Mesendoderm (in vitro differentiated cells): ENCODE measurements around the gene SLC44A5.
"Not testable (repeated sequence)": the region's sequence is repeated elsewhere in the genome, so short reads cannot be mapped to it uniquely, and the experiment has no call there.

Experiments used
- DNase-seq: peaks from one replicate; pipeline ENCODE4 v3.0.0; 2013
- H2AK5ac ChIP-seq: 2 replicates; pipeline ENCODE4 v1.6.1; 2013; ENCODE audit warnings: low read length, inconsistent platforms
- H2BK120ac ChIP-seq: 2 replicates; pipeline ENCODE4 v1.6.1; 2013; ENCODE audit warnings: low read depth, mild to moderate bottlenecking, low read length, moderate library complexity, mixed read lengths
- H2BK15ac ChIP-seq: replicated peaks from 2 replicates; pipeline ENCODE4 v1.6.1; 2013; ENCODE audit warnings: low read depth, mild to moderate bottlenecking, moderate library complexity
- H2BK5ac ChIP-seq: 2 replicates; pipeline ENCODE4 v1.6.1; 2013; ENCODE audit warnings: low read length, inconsistent platforms
- H3K18ac ChIP-seq: 2 replicates; pipeline ENCODE4 v1.6.1; 2013; ENCODE audit warnings: mild to moderate bottlenecking, low read length, mixed read lengths
- H3K23ac ChIP-seq: one replicate; pipeline ENCODE4 v1.6.1; 2013; ENCODE audit warnings: low read length
- H3K27ac ChIP-seq: 2 replicates; pipeline ENCODE4 v1.5.1; 2013; ENCODE audit warnings: low read depth, mild to moderate bottlenecking, inconsistent platforms, low read length, moderate library complexity
- H3K27me3 ChIP-seq: 2 replicates; pipeline ENCODE4 v1.6.1; 2013; ENCODE audit warnings: low read length, control low read depth, mild to moderate bottlenecking, inconsistent platforms; ENCODE audit not compliant: insufficient read depth, poor library complexity
- H3K36me3 ChIP-seq: 2 replicates; pipeline ENCODE4 v1.6.1; 2013; ENCODE audit warnings: low read length, inconsistent platforms; ENCODE audit not compliant: control insufficient read depth, insufficient read depth
- H3K4ac ChIP-seq: one replicate; pipeline ENCODE4 v1.6.1; 2013; ENCODE audit warnings: low read depth, mild to moderate bottlenecking, low read length, moderate library complexity
- H3K4me1 ChIP-seq: 2 replicates; pipeline ENCODE4 v1.6.1; 2013; ENCODE audit warnings: low read depth, low read length, inconsistent platforms; ENCODE audit not compliant: control insufficient read depth
- H3K4me2 ChIP-seq: 2 replicates; pipeline ENCODE4 v1.6.1; 2013; ENCODE audit warnings: low read length
- H3K4me3 ChIP-seq: 2 replicates; pipeline ENCODE4 v1.5.1; 2013; ENCODE audit warnings: mild to moderate bottlenecking, low read length
- H3K56ac ChIP-seq: one replicate; pipeline ENCODE4 v1.6.1; 2013; ENCODE audit warnings: low read length
- H3K79me1 ChIP-seq: 2 replicates; pipeline ENCODE4 v1.6.1; 2013; ENCODE audit warnings: low read length, inconsistent platforms
- H3K79me2 ChIP-seq: 2 replicates; pipeline ENCODE4 v1.6.1; 2013; ENCODE audit warnings: mild to moderate bottlenecking, low read length; ENCODE audit not compliant: control insufficient read depth, insufficient read depth
- H3K9ac ChIP-seq: 2 replicates; pipeline ENCODE4 v1.6.1; 2013; ENCODE audit warnings: low read length, inconsistent platforms
- H4K5ac ChIP-seq: one replicate; pipeline ENCODE4 v1.6.1; 2013; ENCODE audit warnings: low read length
- H4K8ac ChIP-seq: one replicate; pipeline ENCODE4 v1.6.1; 2013; ENCODE audit warnings: low read depth, mild to moderate bottlenecking, control low read depth, low read length, moderate library complexity
- WGBS: extraction: QIAGEN DNeasy Blood & Tissue Kit; methylation state at CpG from one replicate; pipeline ENCODE4 v1.1.7; 2013; ENCODE audit warnings: low lambda C conversion rate, missing lambda C conversion rate; ENCODE audit not compliant: insufficient coverage; ENCODE audit errors: extremely low coverage; 5-methylcytosine and 5-hydroxymethylcytosine counted together

The SLC44A5 gene

DNA sequence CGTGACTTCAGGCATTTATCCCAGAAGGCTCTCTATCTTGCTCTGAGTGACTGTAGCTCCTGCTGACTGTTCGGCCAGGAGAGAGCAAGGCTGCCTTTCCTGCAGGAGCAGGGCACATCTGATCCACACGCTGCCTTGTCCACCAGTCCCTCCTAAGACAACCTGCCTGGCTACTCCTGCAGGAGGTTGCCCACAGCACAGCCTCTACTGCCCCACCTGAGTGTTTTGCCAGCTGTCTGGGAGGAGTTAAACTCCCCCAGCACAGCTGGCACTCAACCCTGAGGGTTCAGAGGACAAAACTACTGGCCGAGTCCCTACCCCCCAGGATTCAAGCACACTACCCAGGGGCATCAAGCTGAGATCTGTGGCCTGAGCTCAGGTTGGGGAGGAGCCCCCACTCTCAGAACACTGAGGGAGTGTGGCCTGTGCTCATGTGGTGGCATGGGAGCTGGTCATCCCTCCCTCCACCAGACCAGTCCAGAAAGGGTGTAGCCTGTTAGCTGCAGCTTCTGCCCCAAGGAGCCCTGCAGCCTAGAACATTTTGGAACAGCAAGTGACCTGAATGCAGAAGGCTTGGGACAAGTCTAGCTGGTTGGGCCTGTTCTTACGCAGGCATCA lies 237.3 kb downstream of the SLC44A5 start:
- Histone ChIP-seq H3K56ac (no peak overlapping the region), H2BK15ac (no peak overlapping the region), H3K4me3 (no peak overlapping the region), H2BK5ac (no peak overlapping the region), H2BK120ac (no peak overlapping the region), H3K23ac (no peak overlapping the region), H3K36me3 (no peaks in the 10 kb centered on the region), H3K4me1 (no peaks in the 10 kb centered on the region), H4K5ac (no peak overlapping the region), H3K27me3 (no peaks in the 10 kb centered on the region), H3K9ac (no peak overlapping the region), H2AK5ac (no peak overlapping the region), H3K4me2 (no peak overlapping the region), H3K79me1 (no peaks in the 10 kb centered on the region), H3K27ac (no peak overlapping the region), H4K8ac (no peak overlapping the region), H3K18ac (no peak overlapping the region), H3K4ac (no peak overlapping the region), H3K79me2 (peaks cover 2% of the 10 kb centered on the region)
- no CpG with 5 or more reads among the region's 5 CpGs for WGBS
- DNase-seq = no peak

DNA sequence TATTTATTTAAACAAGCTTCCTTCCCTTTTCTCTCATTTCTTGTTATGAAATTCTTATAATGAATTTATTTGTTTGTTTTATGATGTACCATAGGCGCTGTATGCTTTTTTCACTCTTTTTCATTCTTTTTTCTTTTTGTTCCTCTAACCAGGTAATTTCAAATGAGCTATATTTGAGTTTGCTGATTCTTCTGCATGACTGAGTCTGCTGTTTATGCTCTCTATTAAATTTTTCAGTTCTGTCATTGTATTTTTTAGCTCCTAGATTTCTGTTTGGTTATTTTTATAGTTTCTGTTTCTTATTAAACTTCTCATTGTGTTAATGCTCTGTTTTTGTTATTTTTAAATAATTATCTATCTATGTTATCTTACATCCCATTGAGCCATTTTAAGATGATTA lies 244.3 kb downstream of the SLC44A5 start:
- Histone ChIP-seq H3K9ac (no peak overlapping the region), H3K79me1 (no peaks in the 10 kb centered on the region), H3K27ac (no peak overlapping the region), H3K79me2 (no peaks in the 10 kb centered on the region), H3K4me1 (no peaks in the 10 kb centered on the region), H3K56ac (no peak overlapping the region), H3K4ac (no peak overlapping the region), H3K4me3 (no peak overlapping the region), H2BK15ac (no peak overlapping the region), H3K27me3 (no peaks in the 10 kb centered on the region), H3K18ac (no peak overlapping the region), H4K8ac (no peak overlapping the region), H3K36me3 (no peaks in the 10 kb centered on the region), H3K23ac (no peak overlapping the region), H2BK5ac (no peak overlapping the region), H2BK120ac (no peak overlapping the region), H3K4me2 (no peak overlapping the region), H2AK5ac (no peak overlapping the region), H4K5ac (no peak overlapping the region)
- WGBS = no CpG with 5 or more reads among the region's 1 CpG
- DNase-seq = no peak

- no peaks in the 10 kb centered on the region for H3K36me3 ChIP-seq
- no peak overlapping the region for H3K9ac ChIP-seq
- no peak for DNase-seq
- no peak overlapping the region for H4K5ac ChIP-seq
- H3K23ac ChIP-seq = no peak overlapping the region
- no peak overlapping the region for H3K18ac ChIP-seq
- no peak overlapping the region for H3K4me2 ChIP-seq
- H3K56ac ChIP-seq = no peak overlapping the region
- no peak overlapping the region for H2BK15ac ChIP-seq
- no peaks in the 10 kb centered on the region for H3K27me3 ChIP-seq
- H3K4me3 ChIP-seq = no peak overlapping the region
- H3K4me1 ChIP-seq = no peaks in the 10 kb centered on the region
- no CpG with 5 or more reads among the region's 2 CpGs for WGBS
- no peaks in the 10 kb centered on the region for H3K79me2 ChIP-seq
- no peak overlapping the region for H3K27ac ChIP-seq
- H3K4ac ChIP-seq = no peak overlapping the region
- H2BK120ac ChIP-seq = no peak overlapping the region
- H2AK5ac ChIP-seq = no peak overlapping the region
- H4K8ac ChIP-seq = no peak overlapping the region
- no peak overlapping the region for H2BK5ac ChIP-seq
- no peaks in the 10 kb centered on the region for H3K79me1 ChIP-seq
These were observed 249.7 kb downstream of the SLC44A5 start for GRCh38 chr1:75361260-75361659.

DNA sequence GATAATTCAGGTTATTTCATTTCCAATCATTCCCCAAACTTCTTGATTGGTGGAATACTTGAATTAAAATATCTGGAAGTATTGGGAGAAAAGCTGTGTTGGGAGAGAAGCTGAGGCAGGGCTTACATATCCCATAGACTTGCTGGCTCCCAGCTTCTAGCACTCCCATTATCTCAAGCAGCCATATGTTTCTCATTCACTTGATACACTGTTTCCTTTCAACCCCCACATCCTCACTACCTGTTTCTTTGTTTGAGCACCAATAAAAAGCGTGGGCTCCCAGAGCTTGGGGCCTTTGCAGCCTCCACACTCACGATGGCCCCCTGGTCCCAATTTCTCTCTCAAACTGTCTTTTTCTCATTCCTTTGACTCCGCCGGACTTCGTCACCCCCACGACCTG lies 256.6 kb downstream of the SLC44A5 start:
- no CpG with 5 or more reads among the region's 6 CpGs for WGBS

GRCh38 chr1:75353051-75353450 lies 257.9 kb downstream of the SLC44A5 start:
- Histone ChIP-seq H3K4me2 (no peak overlapping the region), H2BK5ac (no peak overlapping the region), H4K5ac (no peak overlapping the region), H3K4ac (no peak overlapping the region), H2BK15ac (no peak overlapping the region), H3K36me3 (no peaks in the 10 kb centered on the region), H3K79me1 (no peaks in the 10 kb centered on the region), H2AK5ac (no peak overlapping the region), H3K23ac (no peak overlapping the region), H3K4me1 (no peaks in the 10 kb centered on the region), H4K8ac (no peak overlapping the region), H3K27me3 (no peaks in the 10 kb centered on the region), H3K79me2 (no peaks in the 10 kb centered on the region), H3K18ac (no peak overlapping the region), H3K56ac (no peak overlapping the region), H3K9ac (no peak overlapping the region), H2BK120ac (no peak overlapping the region), H3K27ac (no peak overlapping the region), H3K4me3 (no peak overlapping the region)
- no peak for DNase-seq
- WGBS = no CpG with 5 or more reads among the region's 2 CpGs

More for the DNA sequence above, 256.6 kb downstream of the SLC44A5 start:
- not testable (repeated sequence) for DNase-seq, H3K56ac ChIP-seq, H3K4me1 ChIP-seq, H3K36me3 ChIP-seq, H3K4me3 ChIP-seq, H2BK15ac ChIP-seq, H3K79me1 ChIP-seq, H4K5ac ChIP-seq, H2BK5ac ChIP-seq, H3K4ac ChIP-seq, H3K9ac ChIP-seq, H3K27ac ChIP-seq, H4K8ac ChIP-seq, H3K79me2 ChIP-seq, H3K23ac ChIP-seq, H3K27me3 ChIP-seq, H2AK5ac ChIP-seq, H2BK120ac ChIP-seq, H3K18ac ChIP-seq, H3K4me2 ChIP-seq
